ENCODE data around the gene GDA.

The GDA gene

DNA sequence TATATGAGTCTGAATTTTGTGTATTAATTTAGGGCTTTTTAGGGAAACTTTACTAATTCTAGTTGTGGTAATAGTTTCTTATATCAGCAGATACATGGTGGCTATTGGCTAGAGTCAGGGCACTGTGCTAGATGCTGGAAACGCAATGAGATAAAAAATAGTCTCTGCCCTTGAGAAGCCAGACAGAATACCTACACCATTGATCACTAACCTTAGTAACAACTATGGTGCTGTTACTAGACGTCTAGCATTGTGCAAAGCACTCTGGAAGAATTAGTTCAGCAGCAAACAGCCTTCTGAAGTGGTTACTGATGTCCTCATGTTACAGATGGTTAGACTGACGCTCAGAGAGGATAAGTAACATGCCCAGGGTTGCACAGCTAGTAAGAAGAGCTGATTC lies 61.8 kb downstream of the GDA start:
- H4K20me1 ChIP-seq: no peaks in the 10 kb centered on the region

DNA sequence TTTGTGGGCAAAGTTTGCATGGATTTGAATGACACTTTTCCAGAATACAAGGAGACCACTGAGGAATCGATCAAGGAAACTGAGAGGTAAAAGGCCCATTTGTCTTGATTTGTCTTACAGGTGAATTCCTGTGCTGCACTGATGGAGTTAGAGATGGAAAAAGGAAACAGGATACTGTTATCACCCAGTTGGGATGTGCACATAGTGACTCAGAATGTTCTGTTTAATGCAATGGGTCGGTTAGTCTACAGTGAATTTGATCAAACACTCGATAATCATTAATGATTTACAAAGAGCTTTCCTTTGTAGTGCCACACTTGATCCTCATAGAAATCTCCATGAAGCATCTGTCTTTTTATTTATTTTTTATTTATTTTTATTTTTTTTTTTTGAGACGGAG lies 64.7 kb downstream of the GDA start:
- no peak overlapping the region for H3K9ac ChIP-seq
- no peak overlapping the region for H3K4me2 ChIP-seq
- H3K27ac ChIP-seq: no peak overlapping the region
- H3K27me3 ChIP-seq: no peaks in the 10 kb centered on the region
- no peak for TF ChIP-seq Cebpa-rat (IDR thresholded peaks at IDR 0.05)
- H4K20me1 ChIP-seq: no peaks in the 10 kb centered on the region
- H3K4me3 ChIP-seq: no peak overlapping the region
- no peaks in the 10 kb centered on the region for H3K9me3 ChIP-seq (replicated peaks in 1 of 11)
- H3K36me3 ChIP-seq: no peaks in the 10 kb centered on the region
- H3K4me1 ChIP-seq: peaks cover 0 to 6% (median 0%) of the 10 kb centered on the region in 10 experiments; a peak in 1 of 20 replicates

More for the DNA sequence above, 61.8 kb downstream of the GDA start:
- H3K4me2 ChIP-seq: no peak overlapping the region
- no peak overlapping the region for H3K27ac ChIP-seq
- no peaks in the 10 kb centered on the region for H3K27me3 ChIP-seq
- TF ChIP-seq Cebpa-rat (IDR thresholded peaks at IDR 0.05): no peak
- peaks cover 0 to 6% (median 0%) of the 10 kb centered on the region in 10 experiments; a peak in 1 of 20 replicates for H3K4me1 ChIP-seq
- no peak overlapping the region for H3K4me3 ChIP-seq
- no peaks in the 10 kb centered on the region for H3K9me3 ChIP-seq (replicated peaks in 1 of 11)
- no peak overlapping the region for H3K9ac ChIP-seq
- no peaks in the 10 kb centered on the region for H3K36me3 ChIP-seq

DNA sequence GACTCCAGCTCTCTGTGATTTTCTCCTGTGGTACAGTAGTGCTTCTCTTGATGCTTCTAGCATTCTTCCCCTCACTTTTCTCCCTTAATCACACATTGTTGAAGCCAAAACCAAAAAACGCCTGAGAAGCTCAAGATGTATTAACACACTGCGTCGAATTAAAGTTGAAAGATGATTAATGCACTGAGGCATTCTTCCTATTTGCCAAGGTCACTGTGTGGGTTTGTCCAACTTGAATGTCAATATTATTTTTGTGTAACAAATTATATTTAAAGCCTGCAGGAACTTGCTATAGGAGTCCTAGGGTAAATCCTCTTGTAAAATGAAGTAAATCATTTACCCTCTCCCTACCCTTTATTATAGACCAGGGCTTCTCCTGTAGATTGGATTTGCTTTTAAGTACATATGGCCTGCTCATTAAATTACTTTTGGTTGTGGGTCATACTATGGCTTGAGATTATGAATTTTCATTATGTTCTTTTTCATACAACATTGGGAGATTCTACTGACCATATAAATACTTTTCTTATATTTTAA lies 68.1 kb downstream of the GDA start:
- Histone ChIP-seq H3K36me3 (no peaks in the 10 kb centered on the region), H3K4me2 (no peak overlapping the region), H3K4me3 (no peak overlapping the region), H3K9me3 (replicated peaks in 1 of 11) (peaks cover 0 to 3% (median 0%) of the 10 kb centered on the region in 11 experiments; a peak in 1 of 22 replicates), H3K9ac (no peak overlapping the region), H4K20me1 (no peaks in the 10 kb centered on the region), H3K4me1 (no peaks in the 10 kb centered on the region), H3K27me3 (no peaks in the 10 kb centered on the region), H3K27ac (no peak overlapping the region)
- TF ChIP-seq Cebpa-rat (IDR thresholded peaks at IDR 0.05): no peak

DNA sequence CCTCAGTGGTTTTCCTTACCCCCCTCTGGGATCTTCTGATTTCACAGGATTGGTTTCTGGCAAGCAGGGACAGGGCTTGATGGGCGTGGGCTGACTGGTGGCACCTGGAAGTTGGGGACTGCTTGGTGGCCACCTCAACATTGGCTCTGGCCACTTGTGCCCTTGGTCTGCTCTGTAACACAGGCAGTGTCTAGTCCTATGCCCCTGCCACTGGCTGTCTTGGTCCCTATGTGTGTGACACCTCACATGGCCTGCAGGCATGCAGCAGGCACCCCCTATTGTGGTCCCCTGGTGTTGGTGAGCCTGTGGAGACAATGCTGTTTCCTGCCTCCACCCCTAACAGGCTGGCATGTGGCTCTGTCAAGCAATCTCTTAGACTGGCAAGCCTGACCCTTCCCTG lies 71.3 kb downstream of the GDA start:
- Histone ChIP-seq H4K20me1 (no peaks in the 10 kb centered on the region), H3K27ac (no peak overlapping the region), H3K9ac (no peak overlapping the region), H3K4me2 (no peak overlapping the region), H3K4me3 (no peak overlapping the region), H3K27me3 (no peaks in the 10 kb centered on the region), H3K36me3 (no peaks in the 10 kb centered on the region), H3K4me1 (no peaks in the 10 kb centered on the region), H3K9me3 (replicated peaks in 1 of 11) (peaks cover 0 to 9% (median 0%) of the 10 kb centered on the region in 11 experiments; a peak in 2 of 22 replicates)
- no peak for TF ChIP-seq Cebpa-rat (IDR thresholded peaks at IDR 0.05)

DNA sequence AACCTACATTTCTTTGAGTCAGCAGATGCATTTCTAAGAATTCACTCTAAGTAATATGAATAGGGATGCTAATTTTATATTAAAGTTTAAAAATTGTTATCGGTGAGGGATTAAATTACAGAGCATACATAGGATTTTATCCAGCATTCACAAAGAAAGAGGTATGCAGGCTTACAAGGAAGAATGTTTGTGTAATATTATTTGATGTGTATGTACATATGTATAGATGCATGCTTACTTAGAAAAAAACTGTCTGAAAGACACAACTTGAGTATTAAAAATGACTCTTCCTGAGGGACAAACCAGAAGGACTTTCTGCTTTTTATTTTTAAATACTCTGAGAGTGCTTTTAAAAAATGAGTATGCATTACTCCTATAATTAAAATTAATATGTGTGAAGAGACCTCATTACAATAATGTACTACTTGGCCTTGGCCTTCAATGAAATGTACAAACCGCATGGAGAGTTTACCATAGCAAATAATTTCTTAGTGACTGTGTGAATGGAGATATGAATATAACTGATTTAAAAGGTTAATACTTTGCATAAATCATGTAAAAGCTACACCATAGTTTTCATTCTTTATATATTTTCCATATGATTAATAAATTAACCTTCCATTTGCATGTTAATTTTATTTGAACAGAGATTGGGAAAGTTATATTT lies 77.0 kb downstream of the GDA start:
- Histone ChIP-seq H3K9ac (no peak overlapping the region), H3K36me3 (no peaks in the 10 kb centered on the region), H3K4me1 (no peaks in the 10 kb centered on the region), H3K27ac (no peak overlapping the region), H3K9me3 (replicated peaks in 1 of 11) (peaks cover 0 to 9% (median 0%) of the 10 kb centered on the region in 11 experiments; a peak in 2 of 22 replicates), H3K4me2 (no peak overlapping the region), H4K20me1 (no peaks in the 10 kb centered on the region), H3K4me3 (no peak overlapping the region), H3K27me3 (no peaks in the 10 kb centered on the region)
- no peak for TF ChIP-seq Cebpa-rat (IDR thresholded peaks at IDR 0.05)

DNA sequence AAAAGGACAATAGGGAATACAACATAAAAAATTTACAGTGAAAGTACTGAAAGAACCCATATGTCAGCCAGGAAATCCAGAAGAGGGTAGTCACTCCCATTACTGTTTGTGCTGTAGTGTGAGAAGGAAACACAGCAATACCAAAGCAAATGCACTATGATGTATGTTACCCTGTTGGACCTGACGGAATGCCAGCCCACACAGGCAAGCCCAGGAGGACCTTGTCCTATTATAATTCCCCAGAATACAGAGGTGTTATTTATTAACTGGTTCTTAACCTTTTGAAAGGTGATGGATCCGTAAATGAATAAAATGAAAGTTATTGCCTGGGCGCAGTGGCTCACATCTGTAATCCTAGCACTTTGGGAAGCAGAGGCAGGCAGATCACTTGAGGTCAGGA lies 79.0 kb downstream of the GDA start:
- no peak overlapping the region for H3K9ac ChIP-seq
- no peaks in the 10 kb centered on the region for H3K27me3 ChIP-seq
- no peaks in the 10 kb centered on the region for H3K4me1 ChIP-seq
- H3K27ac ChIP-seq: no peak overlapping the region
- H3K9me3 ChIP-seq (replicated peaks in 1 of 11): no peaks in the 10 kb centered on the region
- TF ChIP-seq Cebpa-rat (IDR thresholded peaks at IDR 0.05): no peak
- H3K4me2 ChIP-seq: no peak overlapping the region
- H3K36me3 ChIP-seq: no peaks in the 10 kb centered on the region
- no peaks in the 10 kb centered on the region for H4K20me1 ChIP-seq
- no peak overlapping the region for H3K4me3 ChIP-seq

DNA sequence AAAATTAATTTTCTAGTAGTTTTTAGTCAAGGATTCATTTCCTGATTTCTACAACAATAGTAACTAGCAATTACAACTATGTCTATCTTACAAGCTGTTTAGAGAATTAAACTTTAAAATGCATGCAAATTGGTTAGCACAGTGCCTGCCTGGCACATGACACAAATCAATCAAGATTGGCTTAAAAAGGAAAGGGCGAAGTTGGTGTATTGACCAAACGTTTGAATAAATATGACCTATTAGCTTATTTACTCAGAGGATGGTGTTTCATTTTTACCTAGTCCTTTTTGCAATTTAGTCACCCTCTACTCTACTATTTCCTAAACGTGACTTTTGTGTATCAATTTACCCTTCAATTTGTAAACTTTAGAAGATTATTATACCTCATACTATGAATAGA lies 83.5 kb downstream of the GDA start:
- Histone ChIP-seq H4K20me1 (no peaks in the 10 kb centered on the region), H3K4me2 (no peak overlapping the region), H3K9ac (no peak overlapping the region), H3K36me3 (no peaks in the 10 kb centered on the region), H3K4me1 (peaks cover 0 to 5% (median 0%) of the 10 kb centered on the region in 10 experiments; a peak in 2 of 20 replicates), H3K27ac (no peak overlapping the region), H3K4me3 (no peak overlapping the region), H3K9me3 (replicated peaks in 1 of 11) (no peaks in the 10 kb centered on the region), H3K27me3 (no peaks in the 10 kb centered on the region)
- TF ChIP-seq Cebpa-rat (IDR thresholded peaks at IDR 0.05): no peak

DNA sequence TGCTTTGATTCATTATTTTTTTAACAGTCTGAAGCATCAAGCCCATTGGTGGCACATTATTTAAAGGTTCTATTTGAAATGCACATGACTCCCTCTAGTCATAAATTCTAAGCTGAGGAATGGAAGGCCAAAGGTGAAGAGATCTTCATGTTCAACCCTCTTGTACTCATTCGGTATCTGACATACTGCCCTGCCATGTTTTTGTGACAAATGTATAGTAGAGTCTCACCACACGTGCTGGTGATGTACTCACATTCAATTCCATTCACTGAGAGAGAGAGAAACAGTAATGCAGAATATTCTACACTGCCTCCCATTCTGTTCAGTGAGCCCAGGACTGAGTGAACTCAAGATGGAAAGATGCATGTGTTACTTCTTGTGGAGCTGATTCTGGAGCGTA lies 98.3 kb downstream of the GDA start:
- Histone ChIP-seq H3K9ac (no peak overlapping the region), H3K27ac (no peak overlapping the region), H3K4me1 (peaks cover 0 to 7% (median 0%) of the 10 kb centered on the region in 10 experiments; a peak in 3 of 20 replicates), H3K36me3 (no peaks in the 10 kb centered on the region), H3K4me2 (peak overlapping the region in 1 of 11 experiments; percentile 35; a peak in 1 of 22 replicates), H3K9me3 (replicated peaks in 1 of 11) (no peaks in the 10 kb centered on the region), H4K20me1 (no peaks in the 10 kb centered on the region), H3K27me3 (no peaks in the 10 kb centered on the region), H3K4me3 (no peak overlapping the region)
- TF ChIP-seq Cebpa-rat (IDR thresholded peaks at IDR 0.05): no peak

DNA sequence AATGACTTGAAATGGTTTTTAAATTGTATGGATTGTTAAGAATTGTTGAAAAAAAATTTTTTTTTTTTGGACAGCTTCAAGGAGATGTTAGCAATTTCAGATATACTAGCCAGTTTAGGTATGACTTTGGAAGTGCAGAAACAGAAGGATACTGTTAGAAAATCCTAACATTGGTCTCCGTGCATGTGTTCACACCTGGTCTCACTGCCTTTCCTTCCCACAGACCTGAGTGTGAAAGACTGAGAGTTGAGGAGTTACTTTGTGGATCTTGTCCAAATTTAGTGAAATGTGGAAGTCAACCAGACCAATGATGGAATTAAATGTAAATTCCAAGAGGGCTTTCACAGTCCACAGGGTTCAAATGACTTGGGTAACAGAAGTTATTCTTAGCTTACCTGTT lies 102.3 kb downstream of the GDA start:
- Histone ChIP-seq H3K27me3 (no peaks in the 10 kb centered on the region), H3K36me3 (no peaks in the 10 kb centered on the region), H4K20me1 (no peaks in the 10 kb centered on the region), H3K4me2 (no peak overlapping the region), H3K4me1 (peaks cover 0 to 7% (median 0%) of the 10 kb centered on the region in 10 experiments; a peak in 3 of 20 replicates), H3K27ac (no peak overlapping the region), H3K4me3 (no peak overlapping the region), H3K9me3 (replicated peaks in 1 of 11) (peaks cover 0 to 9% (median 4%) of the 10 kb centered on the region in 11 experiments; a peak in 3 of 22 replicates), H3K9ac (no peak overlapping the region)
- TF ChIP-seq Cebpa-rat (IDR thresholded peaks at IDR 0.05): no peak
